A549 treated with GW870086 at 1 μM for 4 hours (cell line): Measurements from ENCODE around the gene KCNQ4. TPM values are rescaled to one million over a fixed set of nuclear protein-coding genes. Genes with fewer than 3 reads are reported as not detected.

Source experiments
- total RNA-seq: library from RNA; stranded (reverse); fragments of 200-300 nt; extraction: Qiagen RNA extraction; gene quantifications from 5 replicates; pipeline ENCODE4 v1.2.3, GENCODE V29; 2022; ENCODE audit warnings: low read depth

Gene KCNQ4
- total RNA-seq = 0.21 to 0.43 TPM (median 0.29 TPM) in 5 replicates

GRCh38 chr1:40783001-40783905, at the start of gene KCNQ4:
Gene KCNQ4 (plus strand): TSS chr1:40783787. CDS start chr1:40784094, 307 bp downstream.

GRCh38 chr1:40862008-40862863, 78.6 kb downstream of the KCNQ4 start, which contains the start of gene CITED4:
Gene CITED4 (minus strand): TSS chr1:40862363. CDS start chr1:40862127, 236 bp downstream.

Other genes with a start within 250 kb of the KCNQ4 start
- gene RIMS3, start 118.1 kb upstream of the KCNQ4 start, total RNA-seq = 1.0 to 1.7 TPM (median 1.2 TPM) in 5 replicates
- 30.0 to 38.7 TPM (median 36.8 TPM) in 5 replicates for gene NFYC, start 92.1 kb upstream of the KCNQ4 start, total RNA-seq
- 68.8 to 116 TPM (median 96.8 TPM) in 5 replicates for gene CITED4, start 78.6 kb downstream of the KCNQ4 start, total RNA-seq
- 88.7 to 111 TPM (median 97.9 TPM) in 5 replicates for gene CTPS1, start 195.9 kb downstream of the KCNQ4 start, total RNA-seq
- gene SLFNL1, start 237.9 kb downstream of the KCNQ4 start, total RNA-seq = 0.07 TPM in 1 of 5 replicates, not detected in the others